HepG2 (cell line): ENCODE measurements around the gene SLC7A8. TPM values are rescaled to one million over a fixed set of nuclear protein-coding genes. Genes with fewer than 3 reads are reported as not detected.

ENCODE experiments used
- ARNT ChIP-seq: fragments of 450-650 bp; IDR thresholded peaks from 2 replicates; pipeline ENCODE4 v1.6.1; 2017
- ELF1 ChIP-seq: sonication (generic); formaldehyde crosslinking; IDR thresholded peaks from 2 replicates; pipeline ENCODE4 v1.4.0; 2020; ENCODE audit warnings: missing genetic modification reagents
- FOXA3 ChIP-seq: IDR thresholded peaks from 2 replicates; pipeline ENCODE4 v1.6.1; 2016; ENCODE audit warnings: missing genetic modification reagents, missing compliant biosample characterization
- GABPB1 ChIP-seq: IDR thresholded peaks from 2 replicates; pipeline ENCODE4 v1.6.1; 2016; ENCODE audit warnings: mild to moderate bottlenecking, missing genetic modification reagents, moderate library complexity, missing compliant biosample characterization
- KMT2A ChIP-seq: sonication (generic); formaldehyde crosslinking; IDR thresholded peaks from 2 replicates; pipeline ENCODE4 v1.4.0; 2020; ENCODE audit warnings: missing genetic modification reagents
- MYPOP ChIP-seq: sonication (generic); formaldehyde crosslinking; IDR thresholded peaks from 2 replicates; pipeline ENCODE4 v1.8.1; 2023; ENCODE audit warnings: mild to moderate bottlenecking, moderate library complexity, missing genetic modification reagents
- NFE2L1 ChIP-seq: sonication (generic); formaldehyde crosslinking; IDR thresholded peaks from 2 replicates; pipeline ENCODE4 v1.4.0; 2020; ENCODE audit warnings: missing genetic modification reagents, mild to moderate bottlenecking, borderline replicate concordance
- POLR2AphosphoS5 ChIP-seq: IDR thresholded peaks from 2 replicates; pipeline ENCODE4 v1.6.1; 2012; ENCODE audit warnings: low read depth, low read length
- RARG ChIP-seq: sonication (generic); formaldehyde crosslinking; IDR thresholded peaks from 2 replicates; pipeline ENCODE4 v1.4.0; 2020; ENCODE audit warnings: low read depth, mild to moderate bottlenecking, missing genetic modification reagents
- ZNF253 ChIP-seq: sonication (generic); formaldehyde crosslinking; IDR thresholded peaks from 2 replicates; pipeline ENCODE4 v1.8.0; 2022; ENCODE audit warnings: mild to moderate bottlenecking, missing genetic modification reagents, borderline replicate concordance
- ZNF597 ChIP-seq: sonication (generic); formaldehyde crosslinking; IDR thresholded peaks from 2 replicates; pipeline ENCODE4 v1.5.0; 2020; ENCODE audit warnings: missing genetic modification reagents
- ZNF598 ChIP-seq: sonication (generic); formaldehyde crosslinking; IDR thresholded peaks from 2 replicates; pipeline ENCODE4 v1.5.1; 2020; ENCODE audit warnings: mild to moderate bottlenecking, missing genetic modification reagents, borderline replicate concordance
- ZNF749 ChIP-seq: sonication (generic); formaldehyde crosslinking; IDR thresholded peaks from 2 replicates; pipeline ENCODE4 v1.8.0; 2022; ENCODE audit warnings: mild to moderate bottlenecking, missing genetic modification reagents, moderate library complexity, borderline replicate concordance
- ZNF788 ChIP-seq: sonication (generic); formaldehyde crosslinking; IDR thresholded peaks from 2 replicates; pipeline ENCODE4 v1.5.0; 2020; ENCODE audit warnings: mild to moderate bottlenecking, missing genetic modification reagents, borderline replicate concordance
- polyA plus RNA-seq, 8 experiments: library from polyadenylated mRNA; depleted of rRNA in 3 of 8; stranded (reverse) in 7 of 8; unstranded in 1 of 8; fragments of >200 nt; fragmentation: Illumina TruSeq in 4 of 8; extraction: Trizol in 4 of 8; gene quantifications; 2 replicates each; pipeline versions ENCODE4 v1.2.1 to v1.2.3, GENCODE V29; 2011 to 2016; ENCODE audit warnings: low read depth in 4 of 8, missing spikeins in 1 of 8, mixed read lengths in 1 of 8; ENCODE audit not compliant: insufficient read depth in 1 of 8
- total RNA-seq, 5 experiments: library from RNA; depleted of rRNA; stranded (reverse); fragments of >200 nt; fragmentation: Illumina TruSeq; extraction: Trizol; gene quantifications; 2 replicates each; pipeline ENCODE4 v1.2.3, GENCODE V29; 2016; ENCODE audit warnings: low read depth in 1 of 5
- TF ChIP-seq, protein P1 (sequence below): sonication (generic); formaldehyde crosslinking; IDR thresholded peaks from 2 replicates; pipeline ENCODE4 v1.5.1; 2020; ENCODE audit warnings: mild to moderate bottlenecking, missing genetic modification reagents, borderline replicate concordance
- TF ChIP-seq, protein P2 (sequence below): sonication (generic); formaldehyde crosslinking; conservative IDR thresholded peaks from 2 replicates; pipeline ENCODE4 v1.5.0; 2020; ENCODE audit warnings: missing genetic modification reagents
- TF ChIP-seq, protein P3 (sequence below): sonication (generic); formaldehyde crosslinking; IDR thresholded peaks from 2 replicates; pipeline ENCODE4 v1.8.1; 2023; ENCODE audit warnings: missing genetic modification reagents, inconsistent platforms, borderline replicate concordance
- TF ChIP-seq, protein P4 (sequence below): sonication (generic); formaldehyde crosslinking; IDR thresholded peaks from 2 replicates; pipeline ENCODE4 v1.4.0; 2020; ENCODE audit warnings: mild to moderate bottlenecking, missing genetic modification reagents
- TF ChIP-seq, protein P5 (sequence below): sonication (generic); formaldehyde crosslinking; IDR thresholded peaks from 2 replicates; pipeline ENCODE4 v1.5.1; 2020; ENCODE audit warnings: missing genetic modification reagents, mild to moderate bottlenecking, borderline replicate concordance

Gene SLC7A8
- total and polyA plus RNA-seq, 2 of the 13 experiments (the other 11 are each of a cell fraction or from before 2014, with no cell fraction given): 0.25 TPM; not detected in 1

- TF ChIP-seq KMT2A (CRISPR knock-in tag) (no peak), MYPOP (CRISPR knock-in tag) (no peak), ZNF597 (CRISPR knock-in tag) (no peak), ZNF749 (CRISPR knock-in tag) (no peak), ZNF598 (CRISPR knock-in tag) (peak; percentile 5; the same call in 1 of the 2 replicates), FOXA3 (CRISPR knock-in tag) (no peak), POLR2AphosphoS5 (no peak), ZNF788 (CRISPR knock-in tag) (0 out of 2 replicates have a peak, but pooled peaks have one; percentile 47), RARG (CRISPR knock-in tag) (no peak), GABPB1 (CRISPR knock-in tag) (no peak), ZNF253 (CRISPR knock-in tag) (0 out of 2 replicates have a peak, but pooled peaks have one; percentile 40), NFE2L1 (CRISPR knock-in tag) (no peak), ELF1 (CRISPR knock-in tag) (no peak), ARNT (no peak)
- TF ChIP-seq, protein P1, sequence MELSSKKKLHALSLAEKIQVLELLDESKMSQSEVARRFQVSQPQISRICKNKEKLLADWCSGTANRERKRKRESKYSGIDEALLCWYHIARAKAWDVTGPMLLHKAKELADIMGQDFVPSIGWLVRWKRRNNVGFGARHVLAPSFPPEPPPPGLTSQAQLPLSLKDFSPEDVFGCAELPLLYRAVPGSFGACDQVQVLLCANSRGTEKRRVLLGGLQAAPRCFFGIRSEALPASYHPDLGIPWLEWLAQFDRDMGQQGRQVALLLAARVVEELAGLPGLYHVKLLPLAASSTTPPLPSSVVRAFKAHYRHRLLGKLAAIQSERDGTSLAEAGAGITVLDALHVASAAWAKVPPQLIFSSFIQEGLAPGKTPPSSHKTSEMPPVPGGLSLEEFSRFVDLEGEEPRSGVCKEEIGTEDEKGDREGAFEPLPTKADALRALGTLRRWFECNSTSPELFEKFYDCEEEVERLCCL (CRISPR knock-in tag): no peak
- TF ChIP-seq, protein P2, sequence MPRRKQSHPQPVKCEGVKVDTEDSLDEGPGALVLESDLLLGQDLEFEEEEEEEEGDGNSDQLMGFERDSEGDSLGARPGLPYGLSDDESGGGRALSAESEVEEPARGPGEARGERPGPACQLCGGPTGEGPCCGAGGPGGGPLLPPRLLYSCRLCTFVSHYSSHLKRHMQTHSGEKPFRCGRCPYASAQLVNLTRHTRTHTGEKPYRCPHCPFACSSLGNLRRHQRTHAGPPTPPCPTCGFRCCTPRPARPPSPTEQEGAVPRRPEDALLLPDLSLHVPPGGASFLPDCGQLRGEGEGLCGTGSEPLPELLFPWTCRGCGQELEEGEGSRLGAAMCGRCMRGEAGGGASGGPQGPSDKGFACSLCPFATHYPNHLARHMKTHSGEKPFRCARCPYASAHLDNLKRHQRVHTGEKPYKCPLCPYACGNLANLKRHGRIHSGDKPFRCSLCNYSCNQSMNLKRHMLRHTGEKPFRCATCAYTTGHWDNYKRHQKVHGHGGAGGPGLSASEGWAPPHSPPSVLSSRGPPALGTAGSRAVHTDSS (CRISPR knock-in tag): no peak
- TF ChIP-seq, protein P3, sequence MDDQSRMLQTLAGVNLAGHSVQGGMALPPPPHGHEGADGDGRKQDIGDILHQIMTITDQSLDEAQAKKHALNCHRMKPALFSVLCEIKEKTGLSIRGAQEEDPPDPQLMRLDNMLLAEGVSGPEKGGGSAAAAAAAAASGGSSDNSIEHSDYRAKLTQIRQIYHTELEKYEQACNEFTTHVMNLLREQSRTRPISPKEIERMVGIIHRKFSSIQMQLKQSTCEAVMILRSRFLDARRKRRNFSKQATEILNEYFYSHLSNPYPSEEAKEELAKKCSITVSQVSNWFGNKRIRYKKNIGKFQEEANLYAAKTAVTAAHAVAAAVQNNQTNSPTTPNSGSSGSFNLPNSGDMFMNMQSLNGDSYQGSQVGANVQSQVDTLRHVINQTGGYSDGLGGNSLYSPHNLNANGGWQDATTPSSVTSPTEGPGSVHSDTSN (CRISPR knock-in tag): no peak
- TF ChIP-seq, protein P4, sequence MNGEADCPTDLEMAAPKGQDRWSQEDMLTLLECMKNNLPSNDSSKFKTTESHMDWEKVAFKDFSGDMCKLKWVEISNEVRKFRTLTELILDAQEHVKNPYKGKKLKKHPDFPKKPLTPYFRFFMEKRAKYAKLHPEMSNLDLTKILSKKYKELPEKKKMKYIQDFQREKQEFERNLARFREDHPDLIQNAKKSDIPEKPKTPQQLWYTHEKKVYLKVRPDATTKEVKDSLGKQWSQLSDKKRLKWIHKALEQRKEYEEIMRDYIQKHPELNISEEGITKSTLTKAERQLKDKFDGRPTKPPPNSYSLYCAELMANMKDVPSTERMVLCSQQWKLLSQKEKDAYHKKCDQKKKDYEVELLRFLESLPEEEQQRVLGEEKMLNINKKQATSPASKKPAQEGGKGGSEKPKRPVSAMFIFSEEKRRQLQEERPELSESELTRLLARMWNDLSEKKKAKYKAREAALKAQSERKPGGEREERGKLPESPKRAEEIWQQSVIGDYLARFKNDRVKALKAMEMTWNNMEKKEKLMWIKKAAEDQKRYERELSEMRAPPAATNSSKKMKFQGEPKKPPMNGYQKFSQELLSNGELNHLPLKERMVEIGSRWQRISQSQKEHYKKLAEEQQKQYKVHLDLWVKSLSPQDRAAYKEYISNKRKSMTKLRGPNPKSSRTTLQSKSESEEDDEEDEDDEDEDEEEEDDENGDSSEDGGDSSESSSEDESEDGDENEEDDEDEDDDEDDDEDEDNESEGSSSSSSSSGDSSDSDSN (CRISPR knock-in tag): no peak
- TF ChIP-seq, protein P5, sequence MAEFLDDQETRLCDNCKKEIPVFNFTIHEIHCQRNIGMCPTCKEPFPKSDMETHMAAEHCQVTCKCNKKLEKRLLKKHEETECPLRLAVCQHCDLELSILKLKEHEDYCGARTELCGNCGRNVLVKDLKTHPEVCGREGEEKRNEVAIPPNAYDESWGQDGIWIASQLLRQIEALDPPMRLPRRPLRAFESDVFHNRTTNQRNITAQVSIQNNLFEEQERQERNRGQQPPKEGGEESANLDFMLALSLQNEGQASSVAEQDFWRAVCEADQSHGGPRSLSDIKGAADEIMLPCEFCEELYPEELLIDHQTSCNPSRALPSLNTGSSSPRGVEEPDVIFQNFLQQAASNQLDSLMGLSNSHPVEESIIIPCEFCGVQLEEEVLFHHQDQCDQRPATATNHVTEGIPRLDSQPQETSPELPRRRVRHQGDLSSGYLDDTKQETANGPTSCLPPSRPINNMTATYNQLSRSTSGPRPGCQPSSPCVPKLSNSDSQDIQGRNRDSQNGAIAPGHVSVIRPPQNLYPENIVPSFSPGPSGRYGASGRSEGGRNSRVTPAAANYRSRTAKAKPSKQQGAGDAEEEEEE: no peak
Observed at GRCh38 chr14:23136566-23137133, 46.8 kb downstream of the SLC7A8 start (continued).
